ENCODE results near the gene TBC1D10B.
"Not testable (repeated sequence)": the region's sequence is repeated elsewhere in the genome, so short reads cannot be mapped to it uniquely, and the experiment has no call there.

Gene TBC1D10B

DNA sequence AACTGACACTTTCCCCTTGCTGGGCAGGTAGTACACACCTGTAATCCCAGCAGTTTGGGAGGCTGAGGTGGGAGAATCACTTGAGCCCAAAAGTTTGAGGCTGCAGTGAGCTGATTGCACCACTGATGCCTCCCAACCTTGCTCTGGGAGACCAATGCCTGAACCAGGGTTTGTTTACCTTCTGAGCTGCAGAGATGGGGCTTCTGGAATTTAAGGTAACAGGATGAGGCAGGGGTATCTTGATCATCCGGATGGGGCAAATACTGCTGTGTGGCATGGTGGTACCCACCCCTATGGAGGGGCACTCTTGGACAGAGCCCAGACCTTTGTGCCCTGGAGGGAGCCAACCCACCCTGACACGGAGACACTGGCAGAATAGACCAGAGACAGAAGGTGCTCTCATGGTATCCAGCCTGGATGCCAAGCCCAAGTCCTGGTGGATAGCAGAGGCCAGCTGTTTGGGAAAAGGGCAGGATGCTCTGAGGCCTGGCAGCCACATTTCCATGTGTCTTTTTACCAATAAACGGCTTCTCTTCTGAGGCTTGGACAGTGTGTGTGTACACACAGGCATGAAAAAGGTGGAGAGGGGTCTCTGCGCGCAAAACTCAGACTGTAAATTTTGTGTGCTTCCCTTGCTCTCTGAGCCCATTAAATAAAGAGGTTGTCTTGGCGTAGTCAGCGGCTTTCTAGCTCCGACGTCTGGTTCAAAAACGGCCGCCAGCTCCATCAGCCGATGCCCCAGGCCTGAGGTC lies 29.3 kb upstream of the TBC1D10B start:
- peak overlapping the region; percentile 18 for H3K4me3 ChIP-seq (ENCODE audit: low read length)
- DNase-seq (ENCODE audit: low read depth, low spot score), result no peak

DNA sequence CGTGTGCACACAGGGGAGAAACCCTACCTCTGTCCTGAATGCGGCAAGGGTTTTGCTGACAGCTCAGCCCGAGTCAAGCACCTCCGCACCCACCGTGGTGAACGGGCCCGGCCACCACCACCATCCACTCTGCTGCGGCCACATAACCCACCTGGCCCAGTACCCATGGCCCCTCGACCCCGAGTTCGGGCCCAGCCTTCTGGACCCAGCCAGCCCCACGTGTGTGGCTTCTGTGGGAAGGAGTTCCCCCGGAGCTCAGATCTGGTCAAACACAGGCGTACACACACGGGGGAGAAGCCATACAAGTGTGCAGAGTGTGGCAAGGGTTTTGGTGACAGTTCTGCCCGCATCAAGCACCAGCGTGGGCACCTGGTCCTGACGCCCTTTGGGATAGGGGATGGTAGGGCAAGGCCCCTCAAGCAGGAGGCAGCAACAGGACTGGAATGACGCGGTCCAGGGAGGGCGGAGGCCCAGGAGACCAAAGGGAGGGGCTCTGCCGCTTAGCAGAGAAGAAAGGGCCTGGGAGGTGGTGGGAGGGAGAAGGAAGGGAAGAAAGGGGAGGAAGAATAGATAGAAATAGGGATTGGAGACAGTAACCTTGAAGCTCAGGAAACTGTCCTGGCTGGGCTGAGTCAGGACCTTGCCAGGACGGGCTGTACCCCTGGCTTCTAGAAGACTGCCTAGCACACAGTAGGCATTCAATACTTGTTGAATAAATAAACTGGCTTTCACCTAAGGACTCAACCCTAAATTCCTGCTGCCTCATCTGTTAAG lies 28.6 kb upstream of the TBC1D10B start:
- H3K4me3 ChIP-seq (ENCODE audit: low read length), result no peak overlapping the region
- DNase-seq (ENCODE audit: low read depth, low spot score), result no peak

DNA sequence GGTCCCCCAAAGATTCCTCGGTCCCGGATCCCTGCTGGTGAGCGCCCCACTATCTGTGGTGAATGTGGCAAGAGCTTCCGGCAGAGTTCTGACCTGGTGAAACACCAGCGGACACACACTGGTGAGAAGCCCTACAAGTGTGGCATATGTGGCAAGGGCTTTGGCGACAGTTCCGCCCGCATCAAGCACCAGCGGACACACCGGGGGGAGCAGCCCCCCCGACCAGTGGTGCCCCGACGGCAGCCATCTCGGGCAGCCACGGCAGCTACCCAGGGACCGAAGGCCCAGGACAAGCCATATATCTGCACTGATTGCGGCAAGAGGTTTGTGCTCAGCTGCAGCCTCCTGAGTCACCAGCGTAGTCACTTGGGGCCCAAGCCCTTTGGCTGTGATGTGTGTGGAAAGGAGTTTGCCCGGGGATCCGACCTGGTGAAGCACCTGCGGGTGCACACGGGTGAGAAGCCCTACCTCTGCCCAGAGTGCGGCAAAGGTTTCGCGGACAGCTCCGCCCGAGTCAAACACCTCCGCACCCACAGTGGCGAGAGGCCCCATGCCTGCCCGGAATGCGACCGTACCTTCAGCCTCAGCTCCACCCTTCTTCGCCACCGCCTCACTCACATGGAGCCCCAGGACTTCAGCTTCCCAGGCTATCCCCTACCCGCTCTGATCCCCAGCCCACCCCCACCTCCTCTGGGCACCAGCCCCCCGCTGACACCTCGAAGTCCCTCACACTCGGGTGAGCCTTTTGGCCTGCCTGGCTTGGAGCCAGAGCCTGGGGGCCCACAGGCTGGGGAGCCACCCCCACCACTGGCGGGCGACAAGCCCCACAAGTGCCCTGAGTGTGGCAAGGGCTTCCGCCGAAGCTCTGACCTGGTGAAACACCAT lies 27.7 kb upstream of the TBC1D10B start:
- no peak for DNase-seq (ENCODE audit: low read depth, low spot score)

DNA sequence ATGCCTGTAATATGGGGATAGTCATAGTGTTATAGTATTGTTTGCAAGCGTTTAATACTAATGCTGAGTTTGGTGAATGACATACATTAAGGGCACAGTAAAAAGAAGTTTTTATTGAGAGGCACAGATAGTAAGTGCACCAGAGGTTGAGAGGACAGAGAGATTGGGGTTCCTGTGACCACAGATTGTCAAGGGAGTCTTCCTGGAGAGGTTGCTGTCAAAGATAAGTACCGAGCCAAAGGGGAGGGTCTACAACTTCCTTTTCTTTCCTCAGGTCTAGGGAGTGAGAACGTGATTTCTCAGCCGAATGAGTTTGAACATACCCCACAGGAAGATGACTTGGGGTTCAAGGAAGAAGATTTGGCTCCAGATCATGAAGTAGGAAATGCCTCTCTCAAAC lies 26.8 kb upstream of the TBC1D10B start:
- DNase-seq (ENCODE audit: low read depth, low spot score), result no peak
- H3K4me3 ChIP-seq (ENCODE audit: low read length), result no peak overlapping the region

More for the DNA sequence above, 27.7 kb upstream of the TBC1D10B start:
- H3K4me3 ChIP-seq (ENCODE audit: low read length), result no peak overlapping the region

DNA sequence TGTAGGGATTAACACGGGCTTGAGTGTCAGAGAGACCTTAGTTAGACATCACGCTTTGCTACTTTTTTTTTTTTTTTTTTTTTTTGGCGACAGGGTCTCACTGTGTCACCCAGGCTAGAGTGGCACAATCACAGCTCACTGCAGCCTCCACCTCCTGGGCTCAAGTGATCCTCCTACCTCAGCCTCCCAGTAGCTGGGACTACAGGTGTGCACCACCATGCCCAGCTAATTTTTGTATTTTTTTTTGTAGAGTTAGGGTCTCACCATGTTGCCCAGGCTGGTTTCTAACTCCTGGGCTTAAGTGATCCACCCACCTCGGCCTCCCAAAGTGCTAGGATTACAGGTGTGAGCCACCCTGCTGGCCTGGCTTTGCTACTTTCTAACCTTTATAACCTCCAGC lies 26.3 kb upstream of the TBC1D10B start:
- not testable (repeated sequence) for H3K4me3 ChIP-seq (ENCODE audit: low read length); DNase-seq (ENCODE audit: low read depth, low spot score)

DNA sequence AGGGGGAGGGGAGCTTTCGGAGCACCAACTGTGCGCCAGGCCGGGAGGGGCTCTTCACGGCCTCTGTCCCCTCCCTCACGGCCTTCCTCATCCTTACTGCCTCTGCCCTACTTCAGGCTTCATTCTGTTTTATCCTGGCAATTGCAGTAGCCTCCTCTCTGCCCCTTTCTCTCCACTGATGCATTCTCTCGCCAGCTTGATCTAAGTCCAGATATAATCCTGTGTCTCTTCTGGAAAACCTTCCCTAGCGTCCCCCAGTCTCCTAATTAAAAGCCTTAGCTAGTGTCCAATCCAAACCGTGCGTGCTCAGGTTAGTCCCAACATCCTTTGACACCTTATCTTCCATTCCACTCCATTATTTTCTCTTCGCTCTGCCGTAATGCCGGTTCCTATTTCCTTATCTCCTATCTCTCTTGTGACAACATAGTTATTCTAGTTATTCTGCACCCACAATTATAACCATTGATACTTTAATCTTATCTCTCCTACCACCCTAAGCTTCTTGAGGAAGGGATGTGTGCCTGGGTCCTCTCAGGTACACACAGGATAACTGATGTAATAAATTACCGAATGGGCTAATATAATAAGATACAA lies 25.8 kb upstream of the TBC1D10B start:
- no peak for DNase-seq (ENCODE audit: low read depth, low spot score)

DNA sequence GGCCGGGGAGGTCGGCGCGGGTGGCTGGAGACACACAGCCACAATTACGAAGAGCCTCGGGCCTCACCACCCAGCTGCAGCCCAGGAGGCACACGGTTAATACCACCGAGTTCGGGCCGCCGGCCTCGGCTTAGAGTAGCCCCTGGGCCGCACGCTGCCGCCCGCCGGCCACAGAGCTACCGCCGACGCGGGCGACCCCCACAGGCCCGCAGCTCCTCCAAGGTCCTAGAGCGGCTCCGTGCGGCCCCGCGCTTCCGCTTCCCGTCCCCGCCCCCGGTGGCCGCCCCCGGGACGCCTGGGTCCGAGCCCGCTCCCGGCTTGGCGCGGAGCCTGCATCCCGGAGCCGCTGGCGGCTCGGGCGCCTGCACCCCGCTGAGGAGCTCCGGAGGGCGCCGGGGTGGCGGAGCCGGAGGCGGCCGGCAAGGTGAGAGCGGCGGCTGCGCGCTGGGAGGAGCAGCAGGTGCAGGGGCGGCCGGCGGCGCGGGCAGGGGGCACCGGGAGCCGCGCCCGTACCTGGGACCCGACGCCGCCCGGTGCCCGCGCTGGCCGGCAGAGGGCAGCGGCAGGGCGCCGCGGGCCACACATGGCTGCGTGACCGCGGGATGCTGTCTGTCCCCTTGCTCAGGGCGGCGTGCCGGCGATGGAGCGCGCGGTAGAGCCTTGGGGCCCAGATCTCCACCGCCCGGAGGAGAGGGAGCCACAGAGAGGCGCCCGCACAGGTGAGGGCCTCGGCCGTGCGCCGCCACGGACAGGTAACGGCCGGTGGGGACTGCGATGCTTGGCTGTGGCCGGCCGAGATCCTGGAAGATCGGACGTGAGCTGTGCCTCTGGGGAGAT lies 25.1 kb upstream of the TBC1D10B start, which contains the start of gene ZNF48:
TSS of gene ZNF48 (plus strand) at position 266 of the 837 bp plus-strand sequence. CDS start at position 641, 375 bp downstream.
- DNase-seq (ENCODE audit: low read depth, low spot score), result no peak
- H3K4me3 ChIP-seq (ENCODE audit: low read length), result peak within 1 kb of the TSS; percentile 78

More for the DNA sequence above, 25.8 kb upstream of the TBC1D10B start:
- H3K4me3 ChIP-seq (ENCODE audit: low read length), result peak overlapping the region; percentile 78

DNA sequence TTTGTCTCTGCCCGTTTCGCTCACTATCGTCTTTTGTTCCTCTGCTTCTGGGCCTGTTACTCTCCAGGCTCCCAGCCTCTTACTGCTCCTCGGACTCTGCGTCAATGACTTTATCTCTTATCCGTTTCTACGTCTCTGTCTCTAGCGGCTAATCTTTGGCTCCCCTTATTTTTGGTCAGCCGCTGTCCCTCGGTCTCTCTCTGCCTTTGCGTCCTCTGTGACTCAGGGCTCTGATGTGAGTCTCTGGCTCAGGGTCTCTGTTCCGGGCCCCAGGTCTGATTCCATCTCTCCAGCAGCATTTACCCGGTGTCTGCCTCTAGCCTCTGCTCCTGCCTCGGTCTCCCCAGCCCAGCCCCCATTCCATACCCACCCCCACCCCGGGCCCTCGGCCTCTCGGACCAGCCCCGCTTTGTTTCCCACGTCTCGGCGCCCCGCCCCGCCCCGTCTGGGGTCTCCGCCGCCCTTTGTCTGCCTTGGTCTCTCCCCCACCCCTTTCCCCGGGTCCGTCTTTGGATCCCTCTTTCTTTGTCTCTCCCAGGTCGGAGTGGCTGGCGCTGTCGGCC lies 24.4 kb upstream of the TBC1D10B start:
- no peak for DNase-seq (ENCODE audit: low read depth, low spot score)

DNA sequence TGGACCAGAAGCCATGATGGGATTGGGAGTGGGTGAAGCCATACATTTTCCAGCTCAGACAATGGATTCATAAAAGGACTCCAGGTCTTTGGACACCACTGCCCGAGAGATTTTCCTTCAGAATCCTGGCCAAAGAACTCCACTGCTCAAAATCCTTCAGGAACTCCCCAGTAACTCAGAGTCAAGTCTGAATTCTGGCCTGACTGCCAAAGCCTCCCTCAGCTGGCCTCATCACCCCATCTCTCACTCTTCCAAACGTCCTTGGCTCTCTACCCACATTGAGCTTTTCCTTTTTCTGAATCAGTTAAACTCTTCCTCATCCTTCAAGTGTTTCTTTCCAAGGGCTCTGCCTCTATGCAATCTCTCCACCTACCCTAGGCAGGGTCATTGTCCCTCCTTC lies 13.2 kb upstream of the TBC1D10B start:
- DNase-seq (ENCODE audit: low read depth, low spot score), result no peak
- peak overlapping the region; percentile 82 for H3K4me3 ChIP-seq (ENCODE audit: low read length)

More for the DNA sequence above, 24.4 kb upstream of the TBC1D10B start:
- H3K4me3 ChIP-seq (ENCODE audit: low read length), result peak overlapping the region; percentile 78

DNA sequence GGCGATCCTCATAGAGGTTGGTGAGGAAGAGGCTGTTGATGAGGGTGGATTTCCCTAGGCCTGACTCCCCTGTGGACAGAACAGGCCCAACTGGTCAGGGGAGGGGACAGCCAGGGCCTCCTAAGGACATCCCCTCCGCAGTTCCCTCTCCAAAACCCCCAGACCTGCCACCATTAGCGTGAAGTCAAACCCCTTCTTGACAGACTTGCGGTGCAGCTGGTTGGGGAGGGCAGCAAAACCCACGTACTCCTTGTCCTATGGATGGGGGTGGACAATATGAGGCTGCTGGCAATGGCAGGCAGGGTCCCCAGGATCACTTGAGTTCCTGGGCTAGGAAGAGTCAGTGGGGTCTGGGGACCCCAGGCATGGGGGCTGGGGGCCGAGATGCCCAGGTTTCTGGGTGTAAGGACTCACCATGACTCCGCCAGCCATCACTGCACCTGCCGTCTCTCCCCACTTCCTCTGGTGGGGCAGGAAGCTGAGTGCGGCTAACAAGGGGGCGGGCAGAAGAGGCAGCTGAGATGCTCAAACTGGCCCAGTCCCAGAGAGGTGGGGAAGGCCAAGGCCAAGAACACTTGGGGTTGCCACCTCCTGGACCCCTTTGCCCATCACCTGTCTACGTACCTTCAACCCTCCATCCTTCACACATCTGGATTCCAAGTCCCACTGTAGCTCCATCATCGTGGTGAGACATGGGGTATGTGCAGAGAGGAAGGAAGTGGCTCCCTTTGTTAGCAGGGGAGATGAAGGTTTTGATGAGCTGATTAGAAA lies 12.0 kb upstream of the TBC1D10B start, which contains the start of gene SEPTIN1:
TSS of gene SEPTIN1 (minus strand) at position 451 of the 771 bp plus-strand sequence. CDS start at position 432, 19 bp downstream.
- peak within 1 kb of the TSS; percentile 82 for H3K4me3 ChIP-seq (ENCODE audit: low read length)
- peak; percentile 89 for DNase-seq (ENCODE audit: low read depth, low spot score)

DNA sequence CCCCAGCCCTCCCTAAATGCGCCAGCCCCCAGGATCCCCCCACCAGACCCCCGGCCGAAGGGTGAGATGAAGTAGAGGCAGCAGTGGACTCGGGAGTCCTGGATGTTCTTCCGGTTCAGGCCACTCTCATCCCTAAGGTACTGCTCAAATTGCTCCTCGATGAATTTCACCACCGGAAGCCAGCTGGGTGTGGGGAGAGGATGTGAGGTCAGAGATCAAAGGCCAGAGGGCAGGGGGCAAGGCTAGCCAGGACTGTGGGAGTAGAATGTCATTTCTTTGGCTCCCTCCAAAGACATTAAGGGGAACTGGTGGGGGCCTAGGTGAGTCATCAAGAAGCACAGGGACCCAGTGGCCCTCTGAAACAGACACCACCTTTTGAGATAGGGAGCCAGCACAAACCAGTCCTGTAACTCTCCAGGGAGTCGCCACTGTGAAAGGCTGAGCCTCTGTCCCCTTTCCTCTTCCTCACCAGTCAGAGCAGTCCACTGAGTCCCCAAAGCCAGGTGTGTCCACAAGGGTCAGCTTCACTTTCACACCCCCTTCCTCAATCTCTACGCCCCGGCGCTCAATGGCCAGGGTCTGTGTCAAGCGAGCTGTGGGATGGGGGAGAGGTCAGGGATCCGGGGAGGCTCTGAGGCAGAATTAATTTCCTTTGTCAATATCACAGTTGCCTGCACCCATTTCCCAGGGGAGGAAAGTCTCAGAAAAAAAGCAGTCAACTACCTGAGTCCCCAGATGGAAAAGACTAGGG lies 11.2 kb upstream of the TBC1D10B start:
- DNase-seq (ENCODE audit: low read depth, low spot score), result peak; percentile 77
- peak overlapping the region; percentile 82 for H3K4me3 ChIP-seq (ENCODE audit: low read length)

DNA sequence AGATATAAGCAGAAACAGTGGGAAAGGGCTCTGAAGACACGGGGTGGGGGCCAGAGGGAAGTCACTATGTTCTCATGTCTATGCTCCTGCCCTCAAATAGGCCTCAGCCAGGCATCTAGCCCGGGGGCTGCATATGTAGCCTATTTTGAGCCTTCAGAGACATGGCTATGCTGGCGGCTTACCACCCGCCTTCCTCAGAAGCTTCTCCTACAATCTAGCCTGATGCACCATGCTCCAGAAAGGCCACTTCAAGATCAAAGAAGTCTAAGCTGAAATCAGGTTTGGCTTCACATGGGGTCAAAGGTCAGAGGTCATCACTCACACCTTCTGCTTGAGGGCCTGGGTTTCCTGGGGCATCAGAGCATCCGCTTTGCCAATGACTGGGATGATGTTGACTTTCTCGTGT lies 10.5 kb upstream of the TBC1D10B start:
- H3K4me3 ChIP-seq (ENCODE audit: low read length), result peak overlapping the region; percentile 82
- DNase-seq (ENCODE audit: low read depth, low spot score), result peak; percentile 35

DNA sequence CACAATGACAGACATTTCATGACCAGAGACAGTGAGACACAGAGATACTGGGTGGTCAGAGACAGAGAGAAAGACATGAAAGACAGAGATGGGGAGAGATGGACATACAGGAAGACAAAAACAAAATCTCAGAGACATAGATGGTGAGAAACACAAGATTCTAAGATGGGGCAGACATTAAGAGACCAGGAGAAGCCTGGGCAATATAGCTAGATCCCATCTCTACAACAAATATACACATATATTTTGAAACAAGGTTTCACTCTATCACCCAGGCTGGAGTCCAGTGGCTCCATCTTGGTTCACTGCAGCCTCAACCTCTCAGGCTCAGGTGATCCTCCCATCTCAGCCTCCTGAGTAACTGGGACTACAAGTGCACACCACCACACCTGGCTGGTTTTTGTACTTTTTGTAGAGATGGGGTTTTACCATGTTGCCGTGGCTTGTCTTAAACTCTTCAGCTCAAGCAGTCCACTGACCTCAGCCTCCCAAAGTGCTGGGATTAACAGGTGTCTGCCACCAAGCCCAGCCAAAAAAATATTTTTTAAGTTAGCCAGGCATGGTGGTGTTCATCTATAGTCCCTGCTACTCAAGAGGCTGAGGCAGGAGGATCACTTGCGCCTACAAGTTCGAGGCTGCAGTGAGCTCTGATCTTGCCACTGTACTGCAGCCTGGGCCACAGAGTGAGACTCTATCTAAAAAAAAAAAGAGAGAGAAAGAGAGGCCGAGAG lies 9.9 kb upstream of the TBC1D10B start:
- H3K4me3 ChIP-seq (ENCODE audit: low read length), result peak overlapping the region; percentile 82
- DNase-seq (ENCODE audit: low read depth, low spot score), result no peak

DNA sequence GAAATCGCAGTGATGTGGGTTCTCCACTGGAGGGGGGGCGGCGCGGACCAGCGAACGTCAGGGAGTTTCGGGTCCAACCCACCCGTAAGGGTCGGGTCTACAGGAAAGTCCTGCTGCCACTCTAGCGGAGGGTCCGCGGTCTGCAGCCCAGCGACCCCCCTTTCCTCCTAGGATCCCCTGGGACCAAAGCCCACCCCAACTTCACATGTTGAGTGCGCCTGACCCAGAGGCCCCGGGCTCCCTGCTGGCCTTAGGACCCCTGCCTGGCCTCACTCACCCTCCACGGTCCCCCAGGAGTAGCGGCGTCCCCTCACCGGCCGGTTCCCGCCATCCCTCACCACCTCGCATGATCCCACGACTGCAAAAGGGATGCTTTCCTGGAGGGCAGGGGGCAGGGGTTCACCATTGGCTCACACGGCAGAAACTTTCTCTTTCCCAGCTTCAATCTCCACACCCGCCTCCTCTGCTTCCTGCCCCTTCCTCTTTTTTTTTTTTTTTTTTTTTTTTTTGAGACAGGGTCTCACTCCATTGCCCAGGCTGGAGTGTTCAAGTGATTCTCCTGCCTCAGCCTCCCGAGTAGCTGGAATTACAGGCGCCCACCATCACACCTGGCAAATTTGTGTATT lies 9.0 kb upstream of the TBC1D10B start:
- H3K4me3 ChIP-seq (ENCODE audit: low read length), result peak overlapping the region; percentile 69
- DNase-seq (ENCODE audit: low read depth, low spot score), result no peak
